GM19193 (cell line): ENCODE data around the gene ACAD9.

Experiments
- POLR2A ChIP-seq: IDR thresholded peaks from 4 replicates; pipeline ENCODE4 v1.6.1; 2011; ENCODE audit not compliant: insufficient read depth, insufficient read length; ENCODE audit errors: extremely low read depth

Gene ACAD9

DNA sequence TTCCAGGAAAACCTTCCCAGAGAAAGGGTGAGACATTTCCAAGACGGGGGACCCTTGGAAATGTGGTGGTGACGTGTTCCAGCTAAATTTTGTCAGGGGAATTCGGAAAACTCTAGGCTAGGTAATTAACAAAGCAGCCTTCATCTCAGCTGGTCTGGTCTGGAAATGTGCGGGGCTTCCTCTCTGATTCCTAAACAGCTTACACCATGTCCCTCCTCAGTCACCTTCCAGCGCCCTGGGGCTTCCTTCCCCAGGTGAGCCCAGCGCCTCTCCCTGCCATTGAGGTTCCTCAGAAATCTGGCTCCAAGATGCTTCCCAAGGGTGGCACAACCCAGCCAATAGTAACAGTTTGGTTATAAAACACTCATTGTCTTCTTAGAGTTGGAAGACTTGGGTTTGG lies 571 bp downstream of the ACAD9 start:
- no peak for TF ChIP-seq POLR2A

- TF ChIP-seq POLR2A, result no peak
Observed at GRCh38 chr3:128881576-128881975, 2.2 kb downstream of the ACAD9 start.

DNA sequence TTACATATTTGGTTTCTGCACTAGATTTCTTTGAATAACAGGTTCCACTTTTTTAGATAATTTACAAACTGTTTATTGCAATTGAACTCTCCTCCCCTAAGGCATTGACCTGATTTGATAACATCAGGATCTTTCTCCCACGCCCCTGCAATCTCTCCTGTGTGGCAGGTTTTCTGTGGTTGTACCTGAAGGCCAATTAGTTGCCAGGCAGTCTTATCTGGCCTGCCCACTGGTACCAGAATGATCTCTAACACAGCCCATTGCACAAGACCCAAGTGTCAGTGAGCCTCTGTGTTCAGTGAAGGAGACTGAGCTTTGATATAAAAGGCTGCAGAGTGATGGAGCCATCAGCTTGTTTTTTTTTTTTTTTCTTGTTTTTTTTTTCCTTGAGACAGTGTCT lies 3.3 kb downstream of the ACAD9 start:
- TF ChIP-seq POLR2A, result no peak

- no peak for TF ChIP-seq POLR2A
Observed at GRCh38 chr3:128884992-128885391, 5.6 kb downstream of the ACAD9 start.

- no peak for TF ChIP-seq POLR2A
Observed at GRCh38 chr3:128889139-128889894, 9.9 kb downstream of the ACAD9 start.

- no peak for TF ChIP-seq POLR2A
Observed at GRCh38 chr3:128895843-128896697, 16.6 kb downstream of the ACAD9 start.

GRCh38 chr3:128902426-128902825 lies 23.0 kb downstream of the ACAD9 start:
- no peak for TF ChIP-seq POLR2A

DNA sequence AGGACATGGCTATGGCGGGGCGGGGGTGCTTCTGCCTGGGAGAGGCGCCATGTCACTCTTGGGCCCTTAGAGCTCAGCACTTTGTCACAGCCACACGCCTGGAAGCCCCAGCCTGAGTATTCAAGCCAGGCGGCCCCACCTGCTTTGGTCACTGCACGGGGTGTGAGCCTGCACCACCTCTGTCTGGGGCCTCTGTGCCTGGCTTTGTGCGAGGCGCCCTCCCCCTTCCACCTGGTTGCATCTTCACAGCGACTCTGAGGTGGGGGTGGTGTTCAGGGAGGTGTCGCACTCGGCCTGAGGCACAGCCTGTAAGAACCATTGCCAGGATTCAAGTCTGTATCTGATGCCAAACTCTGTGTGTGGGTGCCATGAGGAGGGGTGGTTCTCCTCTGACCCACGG lies 24.1 kb downstream of the ACAD9 start:
- no peak for TF ChIP-seq POLR2A

DNA sequence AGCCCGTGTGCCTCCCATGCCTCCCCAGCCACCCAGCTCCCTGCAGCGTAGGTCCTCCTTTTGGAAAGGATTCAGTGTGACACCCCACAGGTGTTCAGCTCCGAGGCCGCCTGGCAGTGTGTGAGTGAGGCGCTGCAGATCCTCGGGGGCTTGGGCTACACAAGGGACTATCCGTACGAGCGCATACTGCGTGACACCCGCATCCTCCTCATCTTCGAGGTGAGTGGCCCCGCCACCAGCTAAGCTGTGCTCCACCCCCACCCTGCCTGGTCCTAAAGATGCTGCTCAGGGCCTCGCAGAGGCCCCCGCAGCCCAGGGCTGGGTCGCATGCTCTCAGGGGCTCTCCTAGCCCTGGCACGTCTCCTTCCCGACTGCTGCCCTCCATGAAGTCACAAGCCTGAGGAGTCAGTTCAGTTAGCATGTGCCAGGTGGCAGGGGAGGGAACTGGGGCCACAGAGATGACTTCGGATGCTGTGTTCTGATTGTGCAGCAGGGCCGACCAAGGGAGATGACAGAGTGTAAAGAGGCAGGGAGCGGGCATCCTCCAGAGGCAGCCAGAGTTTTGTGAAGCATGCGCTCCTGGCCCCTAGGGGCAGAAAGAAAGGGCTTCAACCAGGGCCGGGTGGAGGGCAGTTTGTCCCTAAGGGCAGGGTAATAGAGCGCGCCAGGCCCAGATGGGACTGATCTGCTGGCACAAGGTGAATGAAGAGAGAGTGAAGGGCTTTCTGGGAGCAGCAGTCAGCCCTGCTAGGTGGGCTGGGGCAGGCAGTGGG lies 26.8 kb downstream of the ACAD9 start:
- no peak for TF ChIP-seq POLR2A

DNA sequence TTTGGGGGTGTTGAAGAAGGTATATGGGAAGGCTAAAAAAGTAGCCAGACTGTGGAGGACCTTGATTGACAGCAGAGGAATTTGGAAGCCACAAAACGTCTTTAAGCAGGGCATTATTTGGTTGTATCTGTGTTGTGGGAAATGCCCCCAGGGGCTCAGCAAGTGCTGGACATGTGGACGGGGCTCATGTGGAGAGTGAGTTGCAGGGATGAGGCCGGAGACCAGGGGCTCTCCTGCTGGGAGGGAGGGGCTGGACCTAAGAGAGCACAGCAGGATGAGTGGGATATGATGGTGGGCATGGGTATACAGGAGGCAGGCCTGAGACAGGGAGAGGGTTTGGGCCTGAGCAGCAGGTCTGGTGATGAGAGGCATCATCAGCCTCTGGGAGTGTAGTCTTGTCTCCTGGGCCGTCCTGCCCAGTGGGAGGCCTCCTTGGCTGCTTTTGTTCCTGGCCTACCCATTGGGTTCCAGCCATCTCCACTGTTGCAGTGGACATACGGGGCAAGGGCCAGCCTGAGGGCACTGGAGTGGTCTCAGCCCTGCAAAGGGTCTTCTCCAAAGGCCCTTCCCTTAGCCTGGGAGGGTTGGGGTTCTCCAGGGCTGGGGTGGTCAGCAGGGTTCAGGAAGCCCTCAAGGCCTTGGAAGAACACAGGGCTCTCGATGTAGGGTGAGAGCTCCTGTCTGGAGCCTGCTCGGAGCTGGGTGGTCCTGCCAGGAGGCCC lies 27.5 kb downstream of the ACAD9 start:
- no peak for TF ChIP-seq POLR2A

DNA sequence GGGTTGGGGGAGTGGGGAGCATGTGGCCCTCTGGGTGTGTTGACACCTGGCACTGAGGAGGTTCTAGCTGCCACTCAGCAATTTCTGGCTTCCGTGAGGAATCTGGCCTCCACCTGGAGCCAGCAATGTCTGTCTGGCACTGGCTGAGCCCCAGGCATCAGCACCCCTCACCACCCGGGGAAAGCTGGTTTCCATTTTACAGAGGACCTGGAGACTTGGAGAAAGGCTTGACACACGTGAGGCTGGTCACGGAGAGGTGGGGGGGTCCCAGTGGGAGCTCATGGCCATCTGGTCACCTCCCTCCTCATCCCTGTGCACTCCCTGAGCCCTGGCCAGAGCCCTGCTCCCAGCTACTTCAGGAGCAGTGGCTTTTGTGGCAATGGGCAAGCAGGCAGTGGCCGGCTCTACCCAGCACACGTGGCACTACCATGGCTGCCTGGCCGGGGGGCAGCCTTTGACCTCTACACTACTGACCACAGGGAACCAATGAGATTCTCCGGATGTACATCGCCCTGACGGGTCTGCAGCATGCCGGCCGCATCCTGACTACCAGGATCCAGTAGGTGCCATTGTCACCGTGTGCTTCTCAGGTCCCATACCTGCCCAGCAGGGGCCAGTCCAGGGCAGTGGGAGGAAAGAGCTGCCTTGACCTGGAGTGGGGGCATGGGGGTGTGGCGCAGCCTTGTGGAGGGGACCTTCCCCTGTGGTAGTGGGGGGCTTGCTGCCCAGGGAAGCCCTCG lies 28.5 kb downstream of the ACAD9 start:
- TF ChIP-seq POLR2A, result no peak

DNA sequence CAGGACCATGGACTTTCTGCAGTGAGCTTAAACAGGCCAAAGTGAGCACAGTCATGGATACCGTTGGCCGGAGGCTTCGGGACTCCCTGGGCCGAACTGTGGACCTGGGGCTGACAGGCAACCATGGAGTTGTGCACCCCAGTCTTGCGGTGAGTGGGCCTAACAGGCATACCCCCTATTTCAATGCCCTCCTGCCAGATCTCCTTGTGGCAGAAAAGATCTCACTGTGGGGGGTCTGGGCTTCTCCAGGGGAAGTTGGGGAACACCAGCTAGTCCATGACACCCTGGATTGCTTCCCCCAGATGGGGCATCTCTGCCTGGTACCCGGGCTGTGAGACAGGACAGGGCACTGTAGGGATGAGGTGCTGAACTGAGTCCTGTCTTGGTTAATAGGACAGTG lies 29.5 kb downstream of the ACAD9 start:
- TF ChIP-seq POLR2A, result no peak

DNA sequence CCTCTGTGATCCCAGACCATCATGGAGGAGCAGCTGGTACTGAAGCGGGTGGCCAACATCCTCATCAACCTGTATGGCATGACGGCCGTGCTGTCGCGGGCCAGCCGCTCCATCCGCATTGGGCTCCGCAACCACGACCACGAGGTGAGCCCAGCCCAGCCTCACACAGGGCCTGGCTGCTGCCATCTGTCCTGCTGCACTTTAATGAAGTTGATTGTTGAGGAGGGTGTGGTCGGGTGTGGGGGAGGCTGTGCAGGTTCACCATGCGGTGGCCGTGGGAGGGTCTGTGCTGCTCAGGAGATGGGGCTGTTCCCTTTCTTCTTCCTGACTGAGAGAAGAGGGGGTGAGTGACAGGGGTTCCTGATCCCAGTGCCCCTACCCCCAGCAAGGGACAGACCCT lies 30.6 kb downstream of the ACAD9 start:
- TF ChIP-seq POLR2A, result no peak

DNA sequence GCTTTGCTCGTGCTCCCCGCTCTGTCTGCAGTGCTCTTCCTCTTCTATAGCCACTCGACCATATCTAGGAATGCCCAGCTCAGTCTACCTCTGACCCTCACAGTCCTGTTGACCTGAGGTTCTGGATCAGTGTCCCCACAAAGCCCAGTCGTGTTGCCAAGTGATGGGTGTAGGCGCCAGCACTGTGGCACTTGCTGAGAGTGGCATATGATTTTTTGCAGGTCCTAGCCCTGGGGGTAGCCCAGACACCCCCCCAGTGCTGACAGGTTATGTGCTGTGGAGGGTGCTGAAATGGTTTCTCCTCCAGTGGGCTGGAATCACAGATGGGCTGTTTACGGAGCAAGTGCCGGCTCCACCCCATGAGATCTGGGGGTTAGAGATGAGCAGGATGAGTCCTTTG lies 32.5 kb downstream of the ACAD9 start:
- no peak for TF ChIP-seq POLR2A
